ENCODE data around the gene NFKBIB. TPM values are rescaled to one million over a fixed set of nuclear protein-coding genes. Genes with fewer than 3 reads are reported as not detected.

The NFKBIB gene
- total RNA-seq, result 10 to 100 TPM in 3 of 4 donors, 1 to 10 TPM in 1; 5.2 to 37.4 (median 19.4) TPM

GRCh38 chr19:38899447-38900201 is at the start of gene NFKBIB, which contains the start of gene SIRT2:
Gene NFKBIB (plus strand): TSS chr19:38899969. CDS start chr19:38900033, 64 bp downstream.
Gene SIRT2 (minus strand): TSS chr19:38899618. CDS start chr19:38899521, 97 bp downstream.
- peak within 1 kb of the TSS; percentile 62 to 92 for H3K4me3 ChIP-seq
- TF ChIP-seq POLR2A (IDR thresholded peaks at IDR 0.05), result peak; percentile 51 to 73
- peak in 1 of 4 experiments; percentile 40 for TF ChIP-seq CTCF (IDR thresholded peaks at IDR 0.05)
- intact Hi-C loops (cut with DNase I; ENCODE audit: low total_unique reads), result no loop called here
- H3K9me3 ChIP-seq, result no peaks in the 10 kb centered on the region
- no peaks in the 10 kb centered on the region for H3K27me3 ChIP-seq
- DNase-seq, result peak; percentile 99 to 100
- peak within 1 kb of the TSS; percentile 84 to 87 for H3K27ac ChIP-seq
- peaks cover 0 to 6% of the 10 kb centered on the region in 2 donors for H3K4me1 ChIP-seq
- no peaks in the 10 kb centered on the region for H3K36me3 ChIP-seq

GRCh38 chr19:38850436-38850975 is 49.3 kb upstream of the NFKBIB start:
- peak in 1 of 2 donors; percentile 99 for DNase-seq
- TF ChIP-seq POLR2A (IDR thresholded peaks at IDR 0.05) (peak; percentile 88 to 97), CTCF (IDR thresholded peaks at IDR 0.05) (peak in 3 of 4 experiments; percentile 17 to 61 (median 28))
- intact Hi-C loops (cut with DNase I; ENCODE audit: low total_unique reads), result no loop called here
- Histone ChIP-seq H3K27ac (peak overlapping the region; percentile 98 to 99), H3K9me3 (no peaks in the 10 kb centered on the region), H3K36me3 (no peaks in the 10 kb centered on the region), H3K27me3 (no peaks in the 10 kb centered on the region), H3K4me1 (peaks cover 9 to 24% of the 10 kb centered on the region in 2 donors), H3K4me3 (peak overlapping the region; percentile 78 to 79)

GRCh38 chr19:38850976-38851621 is 48.7 kb upstream of the NFKBIB start:
- H3K36me3 ChIP-seq, result no peaks in the 10 kb centered on the region
- peak overlapping the region; percentile 78 to 79 for H3K4me3 ChIP-seq
- DNase-seq, result peak; percentile 48 to 59
- no peak for TF ChIP-seq POLR2A (IDR thresholded peaks at IDR 0.05)
- TF ChIP-seq CTCF (IDR thresholded peaks at IDR 0.05), result no peak
- intact Hi-C loops (cut with DNase I; ENCODE audit: low total_unique reads), result no loop called here
- peak overlapping the region; percentile 98 to 99 for H3K27ac ChIP-seq
- peaks cover 9 to 24% of the 10 kb centered on the region in 2 donors for H3K4me1 ChIP-seq
- no peaks in the 10 kb centered on the region for H3K9me3 ChIP-seq
- H3K27me3 ChIP-seq, result no peaks in the 10 kb centered on the region

- Histone ChIP-seq H3K4me3 (peak overlapping the region; percentile 78 to 79), H3K9me3 (no peaks in the 10 kb centered on the region), H3K27ac (peak overlapping the region; percentile 98 to 99), H3K4me1 (peaks cover 8 to 24% of the 10 kb centered on the region in 2 donors), H3K36me3 (no peaks in the 10 kb centered on the region), H3K27me3 (no peaks in the 10 kb centered on the region)
- peak; percentile 93 to 94 for DNase-seq
- intact Hi-C loops (cut with DNase I; ENCODE audit: low total_unique reads), result no loop called here
- TF ChIP-seq CTCF (IDR thresholded peaks at IDR 0.05) (peak in 1 of 4 experiments; percentile 26), POLR2A (IDR thresholded peaks at IDR 0.05) (peak; percentile 88 to 91)
Observed at GRCh38 chr19:38851622-38852230, 48.0 kb upstream of the NFKBIB start.

Data from uterus (tissue), 4 donors.